HepG2 (cell line): ENCODE measurements around the gene NUP214. TPM values are rescaled to one million over a fixed set of nuclear protein-coding genes. Genes with fewer than 3 reads are reported as not detected.

Source experiments
- AHDC1 ChIP-seq: sonication (generic); formaldehyde crosslinking; IDR thresholded peaks from 2 replicates; pipeline ENCODE4 v1.5.1; 2020; ENCODE audit warnings: mild to moderate bottlenecking, missing genetic modification reagents, borderline replicate concordance
- FOXC1 ChIP-seq: sonication (generic); formaldehyde crosslinking; IDR thresholded peaks from 2 replicates; pipeline ENCODE4 v1.8.0; 2022; ENCODE audit warnings: mild to moderate bottlenecking, missing genetic modification reagents, borderline replicate concordance
- GABPA ChIP-seq, 2 experiments: IDR thresholded peaks; 2 replicates each; pipeline ENCODE4 v1.6.1; 2011 to 2016; ENCODE audit warnings: low read depth in 2 of 2, low read length in 1 of 2, missing biosample characterization in 1 of 2, missing genetic modification characterization in 1 of 2
- RELA ChIP-seq: sonication (generic); formaldehyde crosslinking; IDR thresholded peaks from 2 replicates; pipeline ENCODE4 v1.4.0; 2020; ENCODE audit warnings: missing genetic modification reagents
- RNF2 ChIP-seq: fragments of 450-650 bp; conservative IDR thresholded peaks from 2 replicates; pipeline ENCODE4 v1.6.1; 2016; ENCODE audit warnings: low read depth
- ZBTB40 ChIP-seq, 2 experiments: fragments of 450-650 bp in 1 of 2; sonication (generic) in 1 of 2; formaldehyde crosslinking in 1 of 2; IDR thresholded peaks; 2 replicates each; pipeline versions ENCODE4 v1.6.1 to v1.8.0; 2016 to 2022; ENCODE audit warnings: antibody characterized with exemption in 1 of 2, mild to moderate bottlenecking in 1 of 2, missing genetic modification reagents in 1 of 2
- ZNF350 ChIP-seq: sonication (generic); formaldehyde crosslinking; IDR thresholded peaks from 2 replicates; pipeline ENCODE4 v1.4.0; 2020; ENCODE audit warnings: mild to moderate bottlenecking, low read depth, missing genetic modification reagents, borderline replicate concordance
- ZNF44 ChIP-seq: sonication (generic); formaldehyde crosslinking; IDR thresholded peaks from 2 replicates; pipeline ENCODE4 v1.5.1; 2020; ENCODE audit warnings: mild to moderate bottlenecking, missing genetic modification reagents
- ZNF484 ChIP-seq: sonication (generic); formaldehyde crosslinking; IDR thresholded peaks from 2 replicates; pipeline ENCODE4 v1.5.1; 2020; ENCODE audit warnings: mild to moderate bottlenecking, low read depth, missing genetic modification reagents, borderline replicate concordance
- ZNF567 ChIP-seq: sonication (generic); formaldehyde crosslinking; IDR thresholded peaks from 2 replicates; pipeline ENCODE4 v1.8.1; 2023; ENCODE audit warnings: mild to moderate bottlenecking, missing genetic modification reagents, borderline replicate concordance
- ZNF598 ChIP-seq: sonication (generic); formaldehyde crosslinking; IDR thresholded peaks from 2 replicates; pipeline ENCODE4 v1.5.1; 2020; ENCODE audit warnings: mild to moderate bottlenecking, missing genetic modification reagents, borderline replicate concordance
- polyA plus RNA-seq, 8 experiments: library from polyadenylated mRNA; depleted of rRNA in 3 of 8; stranded (reverse) in 7 of 8; unstranded in 1 of 8; fragments of >200 nt; fragmentation: Illumina TruSeq in 4 of 8; extraction: Trizol in 4 of 8; gene quantifications; 2 replicates each; pipeline versions ENCODE4 v1.2.1 to v1.2.3, GENCODE V29; 2011 to 2016; ENCODE audit warnings: low read depth in 4 of 8, missing spikeins in 1 of 8, mixed read lengths in 1 of 8; ENCODE audit not compliant: insufficient read depth in 1 of 8
- total RNA-seq, 5 experiments: library from RNA; depleted of rRNA; stranded (reverse); fragments of >200 nt; fragmentation: Illumina TruSeq; extraction: Trizol; gene quantifications; 2 replicates each; pipeline ENCODE4 v1.2.3, GENCODE V29; 2016; ENCODE audit warnings: low read depth in 1 of 5

The NUP214 gene
- total and polyA plus RNA-seq, 2 of the 13 experiments (the other 11 are each of a cell fraction or from before 2014, with no cell fraction given): 8.4 to 16.0 TPM

- no peak for TF ChIP-seq AHDC1 (CRISPR knock-in tag)
- no peak for TF ChIP-seq ZNF484 (CRISPR knock-in tag)
- peak; percentile 93; the same call in 1 of the 2 replicates for TF ChIP-seq FOXC1 (CRISPR knock-in tag)
- no peak for TF ChIP-seq ZNF598 (CRISPR knock-in tag)
- peak; percentile 86; the same call in 1 of the 2 replicates for TF ChIP-seq ZNF44
- peak; percentile 62; the same call in 1 of the 2 replicates for TF ChIP-seq RNF2
- peak; percentile 95 for TF ChIP-seq RELA (CRISPR knock-in tag)
- peak; percentile 100 for TF ChIP-seq GABPA (IDR thresholded peaks at IDR 0.05; ENCODE audit: low read depth, low read length)
- TF ChIP-seq GABPA (CRISPR knock-in tag; IDR thresholded peaks at IDR 0.05; ENCODE audit: low read depth): peak; percentile 100
- 0 out of 2 replicates have a peak, but pooled peaks have one; percentile 79 for TF ChIP-seq ZNF567 (CRISPR knock-in tag)
- TF ChIP-seq ZBTB40 (IDR thresholded peaks at IDR 0.05): peak; percentile 80
- TF ChIP-seq ZBTB40 (CRISPR knock-in tag; IDR thresholded peaks at IDR 0.05): peak; percentile 81
- peak; percentile 95 for TF ChIP-seq ZNF350
These were observed at the start of gene NUP214 (continued) for GRCh38 chr9:131125288-131126058.
